Ovary (tissue), 3 donors: ENCODE measurements around the gene COL4A1.

ENCODE experiments used
- EP300 ChIP-seq: sonication (generic); formaldehyde crosslinking; IDR thresholded peaks from one replicate; pipeline ENCODE4 v1.6.1; 2017; ENCODE audit warnings: antibody characterized with exemption
- POLR2A ChIP-seq: fragments of 450-650 bp; IDR thresholded peaks from one replicate; pipeline ENCODE4 v1.6.1; 2017; ENCODE audit warnings: antibody characterized with exemption, mild to moderate bottlenecking, moderate library complexity
- TF ChIP-seq, protein P1 (sequence below), 3 donors: fragments of 450-650 bp in 2 of 3; fragments of 200-600 bp in 1 of 3; IDR thresholded peaks; one replicate each; pipeline versions ENCODE4 v1.5.1 to v1.8.0; 2016 to 2022; ENCODE audit warnings: antibody characterized with exemption in 3 of 3, mild to moderate bottlenecking in 1 of 3
- donor health status: DM: no; HTN: no; CAD: no.

DNA sequence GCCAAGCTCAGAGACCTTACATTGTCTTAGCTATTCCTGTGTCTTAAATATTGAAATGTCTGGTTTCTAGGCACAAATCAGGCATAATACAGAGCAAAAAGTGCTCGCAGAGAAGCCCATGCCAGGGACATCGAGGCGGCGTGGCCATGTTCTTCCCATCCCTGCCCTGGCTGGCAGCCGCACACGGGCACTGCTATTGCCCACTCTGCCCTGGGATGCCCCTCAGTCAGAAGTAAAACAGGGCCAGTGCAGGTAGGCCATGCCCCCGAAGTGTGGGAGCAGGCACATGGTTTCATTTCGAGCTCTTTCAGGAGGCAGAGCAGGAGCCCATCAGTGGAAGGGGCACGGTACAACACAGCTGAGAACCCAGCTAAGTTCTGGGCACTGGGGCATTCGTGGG is 113.5 kb downstream of the COL4A1 start:
- TF ChIP-seq POLR2A (no peak), EP300 (no peak)
- TF ChIP-seq, protein P1, sequence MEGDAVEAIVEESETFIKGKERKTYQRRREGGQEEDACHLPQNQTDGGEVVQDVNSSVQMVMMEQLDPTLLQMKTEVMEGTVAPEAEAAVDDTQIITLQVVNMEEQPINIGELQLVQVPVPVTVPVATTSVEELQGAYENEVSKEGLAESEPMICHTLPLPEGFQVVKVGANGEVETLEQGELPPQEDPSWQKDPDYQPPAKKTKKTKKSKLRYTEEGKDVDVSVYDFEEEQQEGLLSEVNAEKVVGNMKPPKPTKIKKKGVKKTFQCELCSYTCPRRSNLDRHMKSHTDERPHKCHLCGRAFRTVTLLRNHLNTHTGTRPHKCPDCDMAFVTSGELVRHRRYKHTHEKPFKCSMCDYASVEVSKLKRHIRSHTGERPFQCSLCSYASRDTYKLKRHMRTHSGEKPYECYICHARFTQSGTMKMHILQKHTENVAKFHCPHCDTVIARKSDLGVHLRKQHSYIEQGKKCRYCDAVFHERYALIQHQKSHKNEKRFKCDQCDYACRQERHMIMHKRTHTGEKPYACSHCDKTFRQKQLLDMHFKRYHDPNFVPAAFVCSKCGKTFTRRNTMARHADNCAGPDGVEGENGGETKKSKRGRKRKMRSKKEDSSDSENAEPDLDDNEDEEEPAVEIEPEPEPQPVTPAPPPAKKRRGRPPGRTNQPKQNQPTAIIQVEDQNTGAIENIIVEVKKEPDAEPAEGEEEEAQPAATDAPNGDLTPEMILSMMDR (IDR thresholded peaks at IDR 0.05) = no peak
